SU-DHL-6 (cell line): ENCODE results near the gene SLC51A.

Experiments used
- H2AFZ ChIP-seq: fragments of 200-600 bp; sonication (generic); 2 replicates; pipeline ENCODE4 v1.6.1; 2014; ENCODE audit warnings: low read depth, mild to moderate bottlenecking, moderate library complexity, mixed read lengths, antibody characterized with exemption, low read length; ENCODE audit not compliant: severe bottlenecking
- H3F3A ChIP-seq: fragments of 200-600 bp; shearing (Covaris generic); 2 replicates; pipeline ENCODE4 v1.6.0; 2016; ENCODE audit warnings: antibody characterized with exemption, mild to moderate bottlenecking; ENCODE audit not compliant: insufficient read depth
- H3K27ac ChIP-seq: fragments of 200-600 bp; sonication (generic); 2 replicates; pipeline ENCODE4 v1.5.1; 2016; ENCODE audit warnings: low read depth, mild to moderate bottlenecking, low read length, moderate library complexity, mixed read lengths
- H3K27me3 ChIP-seq: fragments of 200-600 bp; sonication (generic), shearing (Covaris generic); 2 replicates; pipeline ENCODE4 v1.6.0; 2014; ENCODE audit warnings: mild to moderate bottlenecking, low read length
- H3K36me3 ChIP-seq: fragments of 200-600 bp; sonication (generic); 2 replicates; pipeline ENCODE4 v1.6.1; 2014; ENCODE audit warnings: mild to moderate bottlenecking, low read length, mixed read lengths
- H3K4me2 ChIP-seq: fragments of 300-600, 200-600 bp; shearing (Covaris generic), sonication (generic); 2 replicates; pipeline ENCODE4 v1.6.0; 2014; ENCODE audit warnings: low read length, low read depth, mild to moderate bottlenecking; ENCODE audit not compliant: poor library complexity, severe bottlenecking
- H3K4me3 ChIP-seq: fragments of 200-600 bp; sonication (generic); 2 replicates; pipeline ENCODE4 v1.5.1; 2014; ENCODE audit warnings: antibody characterized with exemption, low read length, mild to moderate bottlenecking, mixed read lengths; ENCODE audit not compliant: insufficient read depth, poor library complexity, severe bottlenecking
- H3K79me2 ChIP-seq: fragments of 200-600 bp; sonication (generic); 2 replicates; pipeline ENCODE4 v1.6.1; 2014; ENCODE audit warnings: mild to moderate bottlenecking, low read length, moderate library complexity; ENCODE audit not compliant: insufficient read depth
- H3K9ac ChIP-seq: fragments of 200-600 bp; sonication (generic); 2 replicates; pipeline ENCODE4 v1.7.0; 2014; ENCODE audit warnings: mild to moderate bottlenecking, low read length
- H3K9me2 ChIP-seq: fragments of 200-600 bp; sonication (generic); replicated peaks from 2 replicates; pipeline ENCODE4 v1.6.1; 2014; ENCODE audit warnings: low read length; ENCODE audit not compliant: insufficient read depth
- H3K9me3 ChIP-seq: fragments of 200-600 bp; sonication (generic); 2 replicates; pipeline ENCODE4 v1.6.1; 2014; ENCODE audit warnings: low read length, mixed read lengths; ENCODE audit not compliant: insufficient read depth
- H4K20me1 ChIP-seq: fragments of 200-600 bp; sonication (generic); 2 replicates; pipeline ENCODE4 v1.6.1; 2014; ENCODE audit warnings: low read depth, mild to moderate bottlenecking, antibody characterized with exemption, low read length, moderate library complexity, mixed read lengths
- CTCF ChIP-seq: fragments of 200-600 bp; sonication (generic); IDR thresholded peaks from one replicate; pipeline ENCODE4 v1.5.1; 2017; ENCODE audit warnings: antibody characterized with exemption, mild to moderate bottlenecking, low read length, moderate library complexity; ENCODE audit not compliant: insufficient read depth, poor library complexity, severe bottlenecking
- EZH2phosphoT487 ChIP-seq: fragments of 200-600 bp; sonication (generic), shearing (Covaris generic); conservative IDR thresholded peaks from 2 replicates; pipeline ENCODE4 v1.6.1; 2018; ENCODE audit warnings: mild to moderate bottlenecking, antibody characterized with exemption, low read length, moderate library complexity, mixed read lengths

The SLC51A gene

GRCh38 chr3:196192524-196193051, 23.7 kb upstream of the SLC51A start:
- no peak overlapping the region for H3K4me3 ChIP-seq
- H2AFZ ChIP-seq, result no peak overlapping the region
- H3K9ac ChIP-seq, result no peak overlapping the region
- no peaks in the 10 kb centered on the region for H3F3A ChIP-seq
- H3K9me2 ChIP-seq, result no peaks in the 10 kb centered on the region
- H3K4me2 ChIP-seq, result no peak overlapping the region
- no peaks in the 10 kb centered on the region for H4K20me1 ChIP-seq
- H3K27me3 ChIP-seq, result no peaks in the 10 kb centered on the region
- no peaks in the 10 kb centered on the region for H3K79me2 ChIP-seq
- no peak for TF ChIP-seq CTCF
- TF ChIP-seq EZH2phosphoT487, result no peak
- H3K9me3 ChIP-seq, result no peaks in the 10 kb centered on the region
- no peak overlapping the region for H3K27ac ChIP-seq
- no peaks in the 10 kb centered on the region for H3K36me3 ChIP-seq

- H3K9me3 ChIP-seq, result no peaks in the 10 kb centered on the region
- no peak overlapping the region for H3K9ac ChIP-seq
- no peaks in the 10 kb centered on the region for H3K27me3 ChIP-seq
- H3K36me3 ChIP-seq, result no peaks in the 10 kb centered on the region
- H3K79me2 ChIP-seq, result no peaks in the 10 kb centered on the region
- H4K20me1 ChIP-seq, result no peaks in the 10 kb centered on the region
- H3K4me2 ChIP-seq, result no peak overlapping the region
- no peak overlapping the region for H2AFZ ChIP-seq
- H3F3A ChIP-seq, result no peaks in the 10 kb centered on the region
- TF ChIP-seq CTCF (no peak), EZH2phosphoT487 (no peak)
- no peak overlapping the region for H3K27ac ChIP-seq
- no peaks in the 10 kb centered on the region for H3K9me2 ChIP-seq
- no peak overlapping the region for H3K4me3 ChIP-seq
These were observed 23.1 kb upstream of the SLC51A start for GRCh38 chr3:196193133-196193735.

- no peak overlapping the region for H3K27ac ChIP-seq
- TF ChIP-seq CTCF, result no peak
- TF ChIP-seq EZH2phosphoT487, result no peak
- no peaks in the 10 kb centered on the region for H3K9me2 ChIP-seq
- H3F3A ChIP-seq, result no peaks in the 10 kb centered on the region
- H3K4me3 ChIP-seq, result no peak overlapping the region
- no peaks in the 10 kb centered on the region for H4K20me1 ChIP-seq
- no peaks in the 10 kb centered on the region for H3K79me2 ChIP-seq
- no peak overlapping the region for H3K4me2 ChIP-seq
- no peak overlapping the region for H2AFZ ChIP-seq
- H3K9ac ChIP-seq, result no peak overlapping the region
- H3K27me3 ChIP-seq, result no peaks in the 10 kb centered on the region
- H3K9me3 ChIP-seq, result no peaks in the 10 kb centered on the region
- no peaks in the 10 kb centered on the region for H3K36me3 ChIP-seq
These were observed 22.4 kb upstream of the SLC51A start for GRCh38 chr3:196193736-196194541.
